NCI-H2227 treated with DMSO at 0.1 percent for 48 hours (cell line): ENCODE measurements around the gene SRC.

Experiments
- DNase-seq: peaks from one replicate; lab custom pipeline; 2025; lab: John Stamatoyannopoulos, UW

SRC gene

GRCh38 chr20:37315021-37315451 lies 30.9 kb upstream of the SRC start:
- no peak for DNase-seq

GRCh38 chr20:37315452-37316110 lies 30.4 kb upstream of the SRC start:
- no peak for DNase-seq

GRCh38 chr20:37316116-37316774 lies 29.7 kb upstream of the SRC start:
- no peak for DNase-seq

- no peak for DNase-seq
These were observed 29.2 kb upstream of the SRC start for GRCh38 chr20:37316775-37317170.

GRCh38 chr20:37317316-37317715 lies 28.6 kb upstream of the SRC start:
- no peak for DNase-seq

GRCh38 chr20:37317994-37318640 lies 27.8 kb upstream of the SRC start:
- no peak for DNase-seq

GRCh38 chr20:37319151-37319671 lies 26.7 kb upstream of the SRC start:
- DNase-seq, result no peak

GRCh38 chr20:37323985-37324384 lies 22.0 kb upstream of the SRC start:
- no peak for DNase-seq

GRCh38 chr20:37325206-37325605 lies 20.7 kb upstream of the SRC start:
- DNase-seq, result no peak

GRCh38 chr20:37326666-37327065 lies 19.3 kb upstream of the SRC start:
- no peak for DNase-seq

GRCh38 chr20:37327748-37328147 lies 18.2 kb upstream of the SRC start:
- no peak for DNase-seq

GRCh38 chr20:37328149-37328945 lies 17.6 kb upstream of the SRC start:
- no peak for DNase-seq

GRCh38 chr20:37329481-37330165 lies 16.3 kb upstream of the SRC start:
- DNase-seq, result no peak

- no peak for DNase-seq
These were observed 15.6 kb upstream of the SRC start for GRCh38 chr20:37330316-37330715.

- DNase-seq, result no peak
These were observed 14.7 kb upstream of the SRC start for GRCh38 chr20:37331060-37331857.

- DNase-seq, result no peak
These were observed 12.7 kb upstream of the SRC start for GRCh38 chr20:37333130-37333847.

- no peak for DNase-seq
These were observed 12.1 kb upstream of the SRC start for GRCh38 chr20:37333848-37334318.

- no peak for DNase-seq
These were observed 11.5 kb upstream of the SRC start for GRCh38 chr20:37334450-37334849.

GRCh38 chr20:37335642-37336368 lies 10.1 kb upstream of the SRC start:
- no peak for DNase-seq
